CD4-positive, alpha-beta memory T cell (primary cell): Measurements from ENCODE around the gene TTC34. TPM values are rescaled to one million over a fixed set of nuclear protein-coding genes. Genes with fewer than 3 reads are reported as not detected.

Source experiments
- CTCF ChIA-PET: fragments of 350-600 bp; sonication (Branson Sonifier 250); formaldehyde crosslinking; loops from one replicate; lab custom pipeline; 2021; ENCODE audit warnings: inconsistent platforms; ENCODE audit not compliant: partially characterized antibody; lab: Charles Lee
- POLR2A ChIA-PET: fragments of 350-600 bp; sonication (Branson Sonifier 250); formaldehyde crosslinking; loops from one replicate; lab custom pipeline; 2021; ENCODE audit not compliant: partially characterized antibody; lab: Charles Lee
- DNase-seq, 5 donors: peaks; one replicate each; pipeline versions ENCODE4 v3.0.0 to v3.0.0-alpha.2; 2020 to 2022; ENCODE audit warnings: mixed read lengths in 1 of 5
- H3K27ac ChIP-seq: one replicate; pipeline ENCODE4 v1.7.0; 2013; ENCODE audit warnings: low read depth, low read length
- H3K27me3 ChIP-seq: 2 replicates; pipeline ENCODE4 v1.7.0; 2013; ENCODE audit warnings: mild to moderate bottlenecking, low read length, moderate library complexity; ENCODE audit not compliant: insufficient read depth
- H3K36me3 ChIP-seq: 2 replicates; pipeline ENCODE4 v1.7.0; 2013; ENCODE audit warnings: mild to moderate bottlenecking, low read length, moderate library complexity; ENCODE audit not compliant: insufficient read depth
- H3K4me1 ChIP-seq: 2 replicates; pipeline ENCODE4 v1.7.0; 2013; ENCODE audit warnings: mild to moderate bottlenecking, low read length, moderate library complexity; ENCODE audit not compliant: insufficient read depth
- H3K4me3 ChIP-seq, 2 donors: one replicate each; pipeline ENCODE4 v1.7.0; 2013; ENCODE audit warnings: low read length in 2 of 2, mild to moderate bottlenecking in 1 of 2
- H3K9me3 ChIP-seq, 2 donors: one replicate each; pipeline ENCODE4 v1.7.0; 2013; ENCODE audit warnings: low read length in 2 of 2, control low read depth in 1 of 2; ENCODE audit not compliant: control insufficient read depth in 1 of 2
- H3K27ac Mint-ChIP-seq, 7 donors: one replicate each; pipeline ENCODE4 v1.8.0; 2020 to 2021; ENCODE audit warnings: mixed read lengths in 7 of 7, mild to moderate bottlenecking in 6 of 7, inconsistent platforms in 3 of 7, moderate library complexity in 3 of 7
- H3K27me3 Mint-ChIP-seq, 2 donors: one replicate each; pipeline ENCODE4 v1.8.0; 2020 to 2021; ENCODE audit warnings: mixed read lengths in 2 of 2
- H3K36me3 Mint-ChIP-seq, 2 donors: one replicate each; pipeline ENCODE4 v1.8.0; 2020 to 2021; ENCODE audit warnings: mixed read lengths in 2 of 2, inconsistent platforms in 1 of 2, mild to moderate bottlenecking in 1 of 2
- H3K4me1 Mint-ChIP-seq, 4 donors: one replicate each; pipeline ENCODE4 v1.8.0; 2020 to 2021; ENCODE audit warnings: mixed read lengths in 4 of 4, mild to moderate bottlenecking in 1 of 4
- H3K4me3 Mint-ChIP-seq, 8 donors: one replicate each; pipeline ENCODE4 v1.8.0; 2020 to 2021; ENCODE audit warnings: mixed read lengths in 8 of 8, mild to moderate bottlenecking in 7 of 8, moderate library complexity in 6 of 8, inconsistent platforms in 3 of 8
- H3K9me3 Mint-ChIP-seq, 8 donors: one replicate each; pipeline ENCODE4 v1.8.0; 2020 to 2021; ENCODE audit warnings: mixed read lengths in 8 of 8, mild to moderate bottlenecking in 5 of 8, inconsistent platforms in 3 of 8, moderate library complexity in 1 of 8
- intact Hi-C: fragments of 100-400 bp; cut with micrococcal nuclease; formaldehyde crosslinking; loops from one replicate; pipeline ENCODE4 v1.15.1; 2023
- polyA plus RNA-seq, 2 donors: library from polyadenylated mRNA; unstranded; fragments of 300-500 nt; fragmentation: Illumina TruSeq; gene quantifications; one replicate each; pipeline ENCODE4 v1.2.3, GENCODE V29; 2021
- total RNA-seq, 2 experiments: library from RNA; stranded (reverse); gene quantifications; one replicate each; pipeline ENCODE4 v1.2.3, GENCODE V29; 2021

Gene TTC34
- total and polyA plus RNA-seq, 4 experiments from 2014 or later = 0.06 to 4.9 (median 4.8) TPM; not detected in 1

DNA sequence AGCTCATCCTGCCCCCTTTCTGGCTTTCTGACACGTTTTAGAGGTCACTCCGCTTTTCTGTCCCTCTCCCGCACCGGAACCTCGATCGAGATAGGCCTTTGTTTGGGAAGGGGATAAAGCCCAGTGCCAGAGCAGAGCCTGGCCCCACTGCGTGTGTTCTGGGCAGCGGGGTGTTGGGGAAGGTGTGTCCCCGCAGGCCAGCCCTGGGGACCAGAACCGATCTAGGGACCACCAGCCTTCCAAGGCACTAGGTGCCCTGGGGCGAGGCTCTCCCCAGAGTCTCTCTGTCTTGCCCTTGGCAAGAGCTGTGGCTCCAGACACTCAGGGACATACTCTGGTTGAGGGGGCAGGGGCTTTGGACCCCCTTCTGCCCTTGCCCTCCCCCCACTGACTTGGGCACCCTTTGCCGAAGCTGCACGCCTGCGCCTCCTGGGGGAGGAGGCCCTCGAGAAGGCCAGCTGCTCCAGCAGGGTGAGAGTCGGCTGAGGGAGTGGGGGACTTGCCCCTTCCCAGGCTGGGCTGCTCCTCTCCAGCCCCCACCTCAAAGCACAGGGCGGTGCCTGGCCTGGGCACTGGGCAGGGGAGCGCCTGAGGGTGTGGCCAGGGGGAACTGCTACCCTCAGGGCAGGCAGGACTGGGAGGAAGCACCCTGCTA lies 198.5 kb downstream of the TTC34 start:
- ChIA-PET CTCF (no interaction called here), POLR2A (no interaction called here)
- no peaks in the 10 kb centered on the region for H3K36me3 Mint-ChIP-seq
- no peak overlapping the region for H3K4me3 Mint-ChIP-seq
- H3K27me3 ChIP-seq = no peaks in the 10 kb centered on the region
- no peak overlapping the region for H3K27ac Mint-ChIP-seq
- H3K9me3 Mint-ChIP-seq = peaks cover 0 to 12% (median 2%) of the 10 kb centered on the region in 8 donors
- peaks cover 0 to 2% of the 10 kb centered on the region in 2 donors for H3K27me3 Mint-ChIP-seq
- H3K4me3 ChIP-seq = no peak overlapping the region
- H3K9me3 ChIP-seq = no peaks in the 10 kb centered on the region
- intact Hi-C loops = no loop called here
- H3K36me3 ChIP-seq = no peaks in the 10 kb centered on the region
- no peaks in the 10 kb centered on the region for H3K4me1 ChIP-seq
- H3K27ac ChIP-seq = no peak overlapping the region
- no peak for DNase-seq
- H3K4me1 Mint-ChIP-seq = no peaks in the 10 kb centered on the region

- CTCF ChIA-PET = no interaction called here
- no peaks in the 10 kb centered on the region for H3K27me3 ChIP-seq
- no peak overlapping the region for H3K4me3 Mint-ChIP-seq
- H3K36me3 Mint-ChIP-seq = no peaks in the 10 kb centered on the region
- H3K27ac Mint-ChIP-seq = peak overlapping the region in 1 of 7 donors; percentile 18
- no peak for DNase-seq
- intact Hi-C loops = no loop called here
- H3K27me3 Mint-ChIP-seq = peaks cover 0 to 2% of the 10 kb centered on the region in 2 donors
- H3K27ac ChIP-seq = no peak overlapping the region
- no peaks in the 10 kb centered on the region for H3K9me3 ChIP-seq
- H3K36me3 ChIP-seq = no peaks in the 10 kb centered on the region
- H3K9me3 Mint-ChIP-seq = peaks cover 0 to 13% (median 2%) of the 10 kb centered on the region in 8 donors
- H3K4me1 Mint-ChIP-seq = no peaks in the 10 kb centered on the region
- no peak overlapping the region for H3K4me3 ChIP-seq
- POLR2A ChIA-PET = no interaction called here
- H3K4me1 ChIP-seq = no peaks in the 10 kb centered on the region
These were observed 199.1 kb downstream of the TTC34 start for GRCh38 chr1:2602311-2602835.

DNA sequence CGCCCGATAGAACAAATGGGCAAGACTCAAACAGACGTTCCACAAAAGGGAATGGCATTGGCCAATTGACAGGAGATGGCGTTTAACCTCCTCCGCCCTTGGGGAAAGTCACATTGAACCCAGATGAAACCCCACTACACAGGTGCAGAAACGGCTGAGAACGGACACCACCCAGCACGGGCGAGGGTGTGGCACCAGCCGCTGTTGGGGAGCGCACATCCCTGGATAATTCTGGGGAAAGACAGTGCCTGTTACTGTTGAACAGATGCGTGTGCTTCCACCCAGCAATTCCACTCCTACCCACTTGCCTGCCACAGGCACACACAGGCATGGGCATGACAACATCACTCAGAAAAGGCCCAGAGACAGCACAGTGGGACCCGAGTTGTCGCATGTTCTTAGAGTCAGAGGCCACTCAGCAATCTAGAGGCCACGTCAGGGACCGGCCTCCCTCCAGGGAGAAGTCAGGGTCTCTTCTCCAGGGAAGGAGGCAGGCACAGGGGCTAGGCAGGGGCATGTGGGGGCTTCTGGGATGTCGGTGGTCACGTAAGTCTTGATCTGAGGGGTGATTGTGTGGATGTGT lies 199.7 kb downstream of the TTC34 start:
- ChIA-PET CTCF (no interaction called here), POLR2A (no interaction called here)
- Mint-ChIP-seq H3K9me3 (peaks cover 0 to 13% (median 2%) of the 10 kb centered on the region in 8 donors), H3K4me1 (no peaks in the 10 kb centered on the region), H3K4me3 (no peak overlapping the region), H3K27ac (peak overlapping the region in 1 of 7 donors; percentile 9), H3K27me3 (peaks cover 0 to 2% of the 10 kb centered on the region in 2 donors), H3K36me3 (no peaks in the 10 kb centered on the region)
- no peak for DNase-seq
- Histone ChIP-seq H3K9me3 (no peaks in the 10 kb centered on the region), H3K4me3 (no peak overlapping the region), H3K27me3 (no peaks in the 10 kb centered on the region), H3K4me1 (no peaks in the 10 kb centered on the region), H3K36me3 (no peaks in the 10 kb centered on the region), H3K27ac (no peak overlapping the region)
- intact Hi-C loops = no loop called here

DNA sequence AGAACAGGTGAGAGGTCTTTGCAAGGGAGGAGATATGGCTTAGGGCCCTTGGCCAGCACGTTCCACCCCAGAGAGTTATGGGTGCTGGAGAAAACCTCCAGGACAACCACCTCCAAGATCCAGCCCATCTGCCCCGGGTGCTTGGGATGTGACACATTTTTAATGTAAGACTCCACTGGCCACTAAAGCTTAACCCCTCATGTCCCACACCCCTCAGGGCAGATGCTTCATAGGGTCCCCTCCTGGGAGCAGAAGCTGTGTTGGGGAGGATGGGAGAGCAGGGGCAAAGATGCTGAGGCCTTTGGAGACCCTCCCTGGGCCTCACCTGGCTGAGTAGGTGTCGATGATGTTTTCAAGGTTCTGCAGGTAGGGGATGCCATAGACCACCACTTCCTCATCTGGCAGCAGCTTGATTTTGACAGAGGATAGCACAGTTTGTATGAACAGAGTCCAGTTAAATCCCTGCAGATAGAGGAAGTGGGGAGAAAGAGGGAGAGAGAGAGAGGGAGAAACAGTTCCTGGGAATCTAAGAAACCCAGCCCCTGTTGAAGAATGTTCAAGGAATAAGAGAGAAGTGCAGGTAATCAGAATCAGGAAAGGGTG lies 203.1 kb downstream of the TTC34 start:
- no peak overlapping the region for H3K27ac ChIP-seq
- ChIA-PET CTCF (no interaction called here), POLR2A (no interaction called here)
- intact Hi-C loops = no loop called here
- H3K36me3 Mint-ChIP-seq = no peaks in the 10 kb centered on the region
- peaks cover 0 to 13% (median 2%) of the 10 kb centered on the region in 8 donors for H3K9me3 Mint-ChIP-seq
- no peaks in the 10 kb centered on the region for H3K36me3 ChIP-seq
- H3K27ac Mint-ChIP-seq = no peak overlapping the region
- H3K27me3 ChIP-seq = no peaks in the 10 kb centered on the region
- H3K4me3 Mint-ChIP-seq = no peak overlapping the region
- peaks cover 1 to 2% of the 10 kb centered on the region in 2 donors for H3K27me3 Mint-ChIP-seq
- H3K4me1 ChIP-seq = no peaks in the 10 kb centered on the region
- H3K4me3 ChIP-seq = no peak overlapping the region
- H3K4me1 Mint-ChIP-seq = no peaks in the 10 kb centered on the region
- DNase-seq = no peak
- no peaks in the 10 kb centered on the region for H3K9me3 ChIP-seq

- intact Hi-C loops = loop anchor here (1.0 kb wide), 1 partner anchor 13 kb away; no protein-coding TSS in a partner anchor
- ChIA-PET CTCF (no interaction called here), POLR2A (no interaction called here)
- H3K4me1 Mint-ChIP-seq = peaks cover 0 to 4% (median 3%) of the 10 kb centered on the region in 4 donors
- H3K27ac Mint-ChIP-seq = no peak overlapping the region
- H3K9me3 Mint-ChIP-seq = peaks cover 0 to 13% (median 2%) of the 10 kb centered on the region in 8 donors
- no peak for DNase-seq
- Histone ChIP-seq H3K4me3 (no peak overlapping the region), H3K27me3 (no peaks in the 10 kb centered on the region), H3K36me3 (no peaks in the 10 kb centered on the region), H3K9me3 (no peaks in the 10 kb centered on the region), H3K27ac (no peak overlapping the region), H3K4me1 (no peaks in the 10 kb centered on the region)
- no peaks in the 10 kb centered on the region for H3K36me3 Mint-ChIP-seq
- peaks cover 1 to 2% of the 10 kb centered on the region in 2 donors for H3K27me3 Mint-ChIP-seq
- H3K4me3 Mint-ChIP-seq = no peak overlapping the region
These were observed 203.8 kb downstream of the TTC34 start for GRCh38 chr1:2597441-2598328.

DNA sequence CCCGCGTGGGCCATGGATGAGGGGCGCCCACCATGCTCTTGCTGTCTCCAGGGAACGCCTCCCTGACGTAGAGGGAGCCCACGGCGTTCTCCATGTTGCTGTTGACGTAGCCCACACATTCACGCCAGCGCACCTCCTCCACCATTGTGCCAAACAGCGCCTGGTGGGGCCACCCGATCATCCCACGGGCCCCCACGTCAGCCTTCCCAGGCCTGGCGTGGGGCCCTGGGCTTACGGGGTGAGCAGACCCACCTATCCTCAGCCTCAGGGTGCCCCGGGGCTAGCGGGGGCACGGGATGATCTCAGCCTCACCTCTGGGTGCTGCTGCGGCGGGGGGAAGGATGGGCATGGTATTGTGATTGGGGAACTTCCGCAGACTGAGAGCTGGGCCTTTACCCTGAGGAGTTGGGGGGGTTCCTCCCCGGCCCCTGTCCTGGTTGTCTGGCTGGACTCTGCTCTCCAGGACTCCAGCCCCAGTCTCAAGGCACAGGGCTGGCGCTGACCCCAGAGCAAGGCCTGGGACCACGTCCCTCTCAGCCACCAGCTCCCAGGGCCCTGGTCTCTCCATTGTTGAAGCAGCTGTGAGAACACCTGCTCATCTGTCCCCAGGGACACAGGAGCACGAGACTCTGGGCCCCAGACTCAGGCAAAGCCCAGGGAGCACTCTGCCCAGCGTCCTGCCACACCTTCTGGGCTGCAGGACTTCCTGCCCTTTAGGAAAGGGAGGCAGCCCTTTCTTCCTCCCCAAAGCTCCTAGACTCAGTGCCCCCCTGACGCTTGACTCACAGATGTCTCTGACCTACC lies 204.8 kb downstream of the TTC34 start:
- Mint-ChIP-seq H3K9me3 (peaks cover 0 to 13% (median 1%) of the 10 kb centered on the region in 8 donors), H3K4me1 (peaks cover 0 to 5% (median 4%) of the 10 kb centered on the region in 4 donors), H3K4me3 (no peak overlapping the region), H3K36me3 (no peaks in the 10 kb centered on the region), H3K27ac (no peak overlapping the region), H3K27me3 (peaks cover 0 to 1% of the 10 kb centered on the region in 2 donors)
- H3K27ac ChIP-seq = no peak overlapping the region
- intact Hi-C loops = loop anchor here (1.0 kb wide), 1 partner anchor 14 kb away; no protein-coding TSS in a partner anchor
- no peaks in the 10 kb centered on the region for H3K36me3 ChIP-seq
- no peak overlapping the region for H3K4me3 ChIP-seq
- no peaks in the 10 kb centered on the region for H3K9me3 ChIP-seq
- H3K27me3 ChIP-seq = no peaks in the 10 kb centered on the region
- no peak for DNase-seq
- no peaks in the 10 kb centered on the region for H3K4me1 ChIP-seq
- ChIA-PET POLR2A (no interaction called here), CTCF (no interaction called here)
